ENCODE data around the gene VRK2.

VRK2 gene

DNA sequence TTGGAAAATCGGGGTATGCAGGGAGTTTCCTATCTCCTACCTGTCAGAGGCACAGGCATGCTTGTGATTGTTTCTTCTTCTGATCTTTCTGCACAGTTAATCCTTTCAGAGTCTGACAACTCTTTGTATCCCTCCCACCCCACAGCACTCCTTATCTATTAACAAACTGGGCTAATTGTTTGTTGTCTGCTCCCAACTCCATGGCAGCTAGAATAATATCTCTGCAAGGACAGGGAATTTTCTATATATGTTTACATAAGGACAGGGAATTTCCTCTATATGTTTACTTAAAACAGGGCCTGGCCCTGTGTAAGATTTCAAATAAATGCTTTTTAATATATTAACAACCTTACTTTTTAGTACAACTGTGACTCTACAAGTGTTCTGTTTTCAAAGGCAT, 36.0 kb upstream of the VRK2 start:
- TF ChIP-seq, protein P1, sequence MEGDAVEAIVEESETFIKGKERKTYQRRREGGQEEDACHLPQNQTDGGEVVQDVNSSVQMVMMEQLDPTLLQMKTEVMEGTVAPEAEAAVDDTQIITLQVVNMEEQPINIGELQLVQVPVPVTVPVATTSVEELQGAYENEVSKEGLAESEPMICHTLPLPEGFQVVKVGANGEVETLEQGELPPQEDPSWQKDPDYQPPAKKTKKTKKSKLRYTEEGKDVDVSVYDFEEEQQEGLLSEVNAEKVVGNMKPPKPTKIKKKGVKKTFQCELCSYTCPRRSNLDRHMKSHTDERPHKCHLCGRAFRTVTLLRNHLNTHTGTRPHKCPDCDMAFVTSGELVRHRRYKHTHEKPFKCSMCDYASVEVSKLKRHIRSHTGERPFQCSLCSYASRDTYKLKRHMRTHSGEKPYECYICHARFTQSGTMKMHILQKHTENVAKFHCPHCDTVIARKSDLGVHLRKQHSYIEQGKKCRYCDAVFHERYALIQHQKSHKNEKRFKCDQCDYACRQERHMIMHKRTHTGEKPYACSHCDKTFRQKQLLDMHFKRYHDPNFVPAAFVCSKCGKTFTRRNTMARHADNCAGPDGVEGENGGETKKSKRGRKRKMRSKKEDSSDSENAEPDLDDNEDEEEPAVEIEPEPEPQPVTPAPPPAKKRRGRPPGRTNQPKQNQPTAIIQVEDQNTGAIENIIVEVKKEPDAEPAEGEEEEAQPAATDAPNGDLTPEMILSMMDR (IDR thresholded peaks at IDR 0.05; ENCODE audit: borderline replicate concordance, extremely low read depth, low read length, poor library complexity, severe bottlenecking): no peak
- TF ChIP-seq EZH2 (IDR thresholded peaks at IDR 0.05; ENCODE audit: borderline replicate concordance, low read depth, low read length, severe bottlenecking): no peak
- no peak for ATAC-seq (ENCODE audit: insufficient read depth, low read depth)
- H3K79me2 ChIP-seq (ENCODE audit: insufficient read depth, low read length): no peaks in the 10 kb centered on the region
- no peaks in the 10 kb centered on the region for H4K20me1 ChIP-seq (ENCODE audit: insufficient read depth, low read length)
- no peak overlapping the region for H3K4me3 ChIP-seq (ENCODE audit: low read depth in 1 of 2, low read length in 2 of 2)
- H3K4me2 ChIP-seq (ENCODE audit: insufficient read depth, low read length): no peak overlapping the region
- DNase-seq: no peak
- no peaks in the 10 kb centered on the region for H3K9me3 ChIP-seq (ENCODE audit: insufficient read depth, low read length, severe bottlenecking)
- no peaks in the 10 kb centered on the region for H3K27me3 ChIP-seq (ENCODE audit: insufficient read depth, low read length, poor library complexity)
- H2AFZ ChIP-seq (ENCODE audit: low read depth, low read length): no peak overlapping the region
- H3K9ac ChIP-seq (ENCODE audit: low read depth, low read length): no peak overlapping the region
- H3K27ac ChIP-seq (ENCODE audit: low read length): no peak overlapping the region
- H3K36me3 ChIP-seq (ENCODE audit: insufficient read depth, low read length): no peaks in the 10 kb centered on the region
- H3K4me1 ChIP-seq (ENCODE audit: insufficient read depth, low read length): no peaks in the 10 kb centered on the region

DNA sequence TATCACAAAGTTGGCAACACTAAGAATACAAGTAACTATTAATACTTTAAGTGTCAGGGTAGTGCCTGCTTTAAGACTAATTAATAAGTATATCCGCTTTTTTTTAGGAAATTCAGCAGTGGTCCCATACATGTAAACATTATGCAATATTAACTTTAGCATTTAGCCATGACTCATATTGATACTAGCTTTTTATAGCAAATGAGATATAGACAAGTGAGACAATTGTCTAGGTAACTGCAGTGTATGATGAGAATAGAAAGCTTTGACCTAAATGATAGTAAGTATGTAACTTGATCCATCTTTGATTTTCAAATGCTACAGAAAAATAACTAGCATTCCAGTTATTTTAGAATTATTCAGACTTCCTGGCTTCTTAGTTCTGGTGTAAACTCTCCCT, 27.4 kb upstream of the VRK2 start:
- no peak for DNase-seq
- no peaks in the 10 kb centered on the region for H3K36me3 ChIP-seq (ENCODE audit: insufficient read depth, low read length)
- TF ChIP-seq, protein P1 (IDR thresholded peaks at IDR 0.05; ENCODE audit: borderline replicate concordance, extremely low read depth, low read length, poor library complexity, severe bottlenecking): no peak
- no peak for TF ChIP-seq EZH2 (IDR thresholded peaks at IDR 0.05; ENCODE audit: borderline replicate concordance, low read depth, low read length, severe bottlenecking)
- no peak overlapping the region for H3K4me3 ChIP-seq (ENCODE audit: low read depth in 1 of 2, low read length in 2 of 2)
- H3K79me2 ChIP-seq (ENCODE audit: insufficient read depth, low read length): no peaks in the 10 kb centered on the region
- no peaks in the 10 kb centered on the region for H4K20me1 ChIP-seq (ENCODE audit: insufficient read depth, low read length)
- no peaks in the 10 kb centered on the region for H3K9me3 ChIP-seq (ENCODE audit: insufficient read depth, low read length, severe bottlenecking)
- no peak for ATAC-seq (ENCODE audit: insufficient read depth, low read depth)
- H3K27ac ChIP-seq (ENCODE audit: low read length): no peak overlapping the region
- no peak overlapping the region for H3K9ac ChIP-seq (ENCODE audit: low read depth, low read length)
- no peak overlapping the region for H3K4me2 ChIP-seq (ENCODE audit: insufficient read depth, low read length)
- no peak overlapping the region for H2AFZ ChIP-seq (ENCODE audit: low read depth, low read length)
- no peaks in the 10 kb centered on the region for H3K27me3 ChIP-seq (ENCODE audit: insufficient read depth, low read length, poor library complexity)
- H3K4me1 ChIP-seq (ENCODE audit: insufficient read depth, low read length): no peaks in the 10 kb centered on the region

- no peaks in the 10 kb centered on the region for H3K4me1 ChIP-seq (ENCODE audit: insufficient read depth, low read length)
- H3K9me3 ChIP-seq (ENCODE audit: insufficient read depth, low read length, severe bottlenecking): no peaks in the 10 kb centered on the region
- TF ChIP-seq, protein P1 (IDR thresholded peaks at IDR 0.05; ENCODE audit: borderline replicate concordance, extremely low read depth, low read length, poor library complexity, severe bottlenecking): no peak
- no peak for TF ChIP-seq EZH2 (IDR thresholded peaks at IDR 0.05; ENCODE audit: borderline replicate concordance, low read depth, low read length, severe bottlenecking)
- H3K27ac ChIP-seq (ENCODE audit: low read length): no peak overlapping the region
- no peaks in the 10 kb centered on the region for H3K27me3 ChIP-seq (ENCODE audit: insufficient read depth, low read length, poor library complexity)
- H4K20me1 ChIP-seq (ENCODE audit: insufficient read depth, low read length): no peaks in the 10 kb centered on the region
- no peak for DNase-seq
- no peak overlapping the region for H3K4me2 ChIP-seq (ENCODE audit: insufficient read depth, low read length)
- no peaks in the 10 kb centered on the region for H3K79me2 ChIP-seq (ENCODE audit: insufficient read depth, low read length)
- ATAC-seq (ENCODE audit: insufficient read depth, low read depth): no peak
- H2AFZ ChIP-seq (ENCODE audit: low read depth, low read length): no peak overlapping the region
- no peaks in the 10 kb centered on the region for H3K36me3 ChIP-seq (ENCODE audit: insufficient read depth, low read length)
- no peak overlapping the region for H3K4me3 ChIP-seq (ENCODE audit: low read depth in 1 of 2, low read length in 2 of 2)
- H3K9ac ChIP-seq (ENCODE audit: low read depth, low read length): no peak overlapping the region
Observed at GRCh38 chr2:58025150-58025933, 21.3 kb upstream of the VRK2 start.

All from DND-41 (cell line).